H1 (cell line): ENCODE measurements around the gene TSPAN5.

Source experiments
- ASH2L ChIP-seq: fragments of 200-600, 300-600 bp; sonication (generic); IDR thresholded peaks from one replicate; pipeline ENCODE4 v1.7.1; 2017; ENCODE audit warnings: low read length
- ATF2 ChIP-seq: IDR thresholded peaks from 2 replicates; pipeline ENCODE4 v1.6.1; 2012; ENCODE audit warnings: low read length, inconsistent platforms
- BACH1 ChIP-seq: IDR thresholded peaks from 2 replicates; pipeline ENCODE4 v1.6.1; 2012; ENCODE audit warnings: low read length, improper control_type of control experiment
- CHD2 ChIP-seq: IDR thresholded peaks from 2 replicates; pipeline ENCODE4 v1.6.1; 2012; ENCODE audit warnings: low read length, improper control_type of control experiment
- EP300 ChIP-seq, 2 experiments: IDR thresholded peaks; 1 replicate in 1 of 2; 2 replicates in 1 of 2; pipeline ENCODE4 v1.6.1; 2011 to 2012; ENCODE audit warnings: low read depth in 2 of 2, low read length in 2 of 2, mild to moderate bottlenecking in 2 of 2, borderline replicate concordance in 1 of 2, inconsistent platforms in 1 of 2, moderate library complexity in 1 of 2
- KDM1A ChIP-seq: fragments of 200-600, 300-600 bp; sonication (generic); IDR thresholded peaks from 2 replicates; pipeline ENCODE4 v1.7.1; 2016; ENCODE audit warnings: mild to moderate bottlenecking, low read length, borderline replicate concordance
- POLR2A ChIP-seq, 2 experiments: IDR thresholded peaks; 1 replicate in 1 of 2; 2 replicates in 1 of 2; pipeline ENCODE4 v1.6.1; 2011; ENCODE audit warnings: low read depth in 2 of 2, low read length in 2 of 2, mild to moderate bottlenecking in 2 of 2; ENCODE audit errors: control extremely low read depth in 1 of 2
- YY1 ChIP-seq: IDR thresholded peaks from 2 replicates; pipeline ENCODE4 v1.6.1; 2011; ENCODE audit warnings: low read depth, mild to moderate bottlenecking, low read length
- TF ChIP-seq, protein P1 (sequence below), 3 experiments: IDR thresholded peaks; 1 replicate in 2 of 3; 2 replicates in 1 of 3; pipeline versions ENCODE4 v1.5.1 to v1.6.1; 2011; ENCODE audit warnings: low read length in 3 of 3, mild to moderate bottlenecking in 3 of 3, inconsistent platforms in 2 of 3, low read depth in 1 of 3, moderate library complexity in 1 of 3; ENCODE audit not compliant: insufficient read depth in 1 of 3; ENCODE audit errors: control extremely low read depth in 1 of 3

DNA sequence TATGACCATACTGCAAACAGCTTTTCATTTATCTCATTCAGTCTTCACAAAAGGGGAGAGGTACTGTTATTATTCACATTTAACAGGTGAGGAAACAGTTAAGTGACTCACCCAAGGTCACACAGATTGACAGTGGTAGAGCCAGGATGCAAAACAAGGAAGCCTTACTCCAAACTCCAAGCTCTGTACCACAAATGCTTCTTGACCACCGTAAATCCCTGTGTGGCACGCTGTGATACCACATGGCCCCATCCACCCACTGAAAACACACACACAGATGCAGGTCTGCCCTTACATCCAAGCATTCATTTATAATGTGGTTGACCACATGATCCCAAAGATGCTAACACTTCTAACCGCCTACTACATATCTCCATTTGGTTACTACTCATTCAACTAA, 129.5 kb downstream of the TSPAN5 start:
- TF ChIP-seq, protein P1, sequence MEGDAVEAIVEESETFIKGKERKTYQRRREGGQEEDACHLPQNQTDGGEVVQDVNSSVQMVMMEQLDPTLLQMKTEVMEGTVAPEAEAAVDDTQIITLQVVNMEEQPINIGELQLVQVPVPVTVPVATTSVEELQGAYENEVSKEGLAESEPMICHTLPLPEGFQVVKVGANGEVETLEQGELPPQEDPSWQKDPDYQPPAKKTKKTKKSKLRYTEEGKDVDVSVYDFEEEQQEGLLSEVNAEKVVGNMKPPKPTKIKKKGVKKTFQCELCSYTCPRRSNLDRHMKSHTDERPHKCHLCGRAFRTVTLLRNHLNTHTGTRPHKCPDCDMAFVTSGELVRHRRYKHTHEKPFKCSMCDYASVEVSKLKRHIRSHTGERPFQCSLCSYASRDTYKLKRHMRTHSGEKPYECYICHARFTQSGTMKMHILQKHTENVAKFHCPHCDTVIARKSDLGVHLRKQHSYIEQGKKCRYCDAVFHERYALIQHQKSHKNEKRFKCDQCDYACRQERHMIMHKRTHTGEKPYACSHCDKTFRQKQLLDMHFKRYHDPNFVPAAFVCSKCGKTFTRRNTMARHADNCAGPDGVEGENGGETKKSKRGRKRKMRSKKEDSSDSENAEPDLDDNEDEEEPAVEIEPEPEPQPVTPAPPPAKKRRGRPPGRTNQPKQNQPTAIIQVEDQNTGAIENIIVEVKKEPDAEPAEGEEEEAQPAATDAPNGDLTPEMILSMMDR (IDR thresholded peaks at IDR 0.05; ENCODE audit: control extremely low read depth in 1 of 3, insufficient read depth in 1 of 3, low read depth in 1 of 3, low read length in 3 of 3), result no peak
- TF ChIP-seq EP300 (IDR thresholded peaks at IDR 0.05; ENCODE audit: borderline replicate concordance in 1 of 2, low read depth in 2 of 2, low read length in 2 of 2) (no peak), BACH1 (no peak), POLR2A (IDR thresholded peaks at IDR 0.05; ENCODE audit: control extremely low read depth in 1 of 2, low read depth in 2 of 2, low read length in 2 of 2) (no peak), YY1 (no peak), ASH2L (no peak), KDM1A (no peak), ATF2 (no peak), CHD2 (no peak)
